ENCODE measurements around the gene NUP50.
"Not testable (repeated sequence)": the region's sequence is repeated elsewhere in the genome, so short reads cannot be mapped to it uniquely, and the experiment has no call there.

NUP50 gene

GRCh38 chr22:45163099-45163450 is 650 bp upstream of the NUP50 start:
- DNase-seq = peak in 1 of 2 experiments; percentile 13

DNA sequence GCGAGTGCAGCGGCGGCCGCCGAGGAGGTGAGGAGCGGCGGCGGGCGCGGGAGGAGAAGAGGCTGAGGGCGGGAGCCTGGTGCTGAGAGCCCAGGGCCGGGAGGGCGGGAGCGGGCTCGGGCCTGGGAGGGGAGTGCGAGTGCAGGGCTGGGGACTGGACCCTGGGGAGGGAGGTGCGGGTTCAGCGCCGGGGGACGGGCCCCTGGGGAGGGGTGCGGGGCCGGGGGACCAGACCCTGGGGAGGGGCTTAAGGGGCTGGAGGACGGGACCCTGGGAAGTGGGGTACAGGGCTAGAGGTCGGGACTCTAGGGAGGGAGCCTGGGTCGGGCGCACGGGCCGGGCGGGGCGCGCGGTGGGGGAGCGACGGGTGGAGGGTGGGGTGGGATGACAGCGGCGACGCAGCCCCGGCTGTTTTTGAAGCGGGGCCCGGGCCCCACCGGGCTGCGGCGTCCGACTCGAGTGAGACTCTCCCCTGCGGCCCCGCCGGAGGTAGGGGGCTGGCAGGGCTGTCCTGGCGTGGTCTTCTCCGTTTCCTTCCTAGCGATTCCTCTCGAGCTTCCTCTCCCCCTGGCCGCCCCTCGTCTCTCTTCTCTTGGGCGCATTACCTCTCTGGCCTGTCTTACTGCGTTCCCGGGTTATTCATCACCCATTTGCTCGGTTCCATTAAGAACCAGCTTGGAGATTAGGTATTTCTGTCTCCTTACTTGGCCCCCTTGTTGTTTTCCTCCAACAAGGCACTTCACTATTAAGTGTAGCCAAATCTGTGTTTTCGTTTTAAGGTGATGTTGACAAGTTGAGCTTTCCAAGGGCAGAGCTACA is 754 bp downstream of the NUP50 start:
- DNase-seq = no peak

DNA sequence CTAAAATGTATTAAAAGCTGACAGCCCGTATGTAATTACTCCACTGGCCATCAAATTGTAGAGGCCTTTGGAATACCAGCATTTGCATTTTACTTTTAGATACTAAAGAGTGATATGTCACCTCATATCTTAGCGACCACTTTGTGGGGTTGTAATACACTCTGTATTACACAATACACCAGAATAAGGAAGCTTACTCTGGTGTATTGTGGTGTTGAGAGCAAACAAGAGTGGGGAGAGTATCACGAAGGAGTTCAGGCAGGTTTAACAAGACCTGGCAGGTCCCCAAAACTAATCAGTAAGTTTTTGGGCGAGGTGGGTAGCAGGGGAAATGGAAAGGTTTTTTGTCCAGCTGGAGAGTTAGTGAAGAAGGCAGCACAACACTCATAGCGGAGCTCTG is 3.2 kb downstream of the NUP50 start:
- no peak for DNase-seq

DNA sequence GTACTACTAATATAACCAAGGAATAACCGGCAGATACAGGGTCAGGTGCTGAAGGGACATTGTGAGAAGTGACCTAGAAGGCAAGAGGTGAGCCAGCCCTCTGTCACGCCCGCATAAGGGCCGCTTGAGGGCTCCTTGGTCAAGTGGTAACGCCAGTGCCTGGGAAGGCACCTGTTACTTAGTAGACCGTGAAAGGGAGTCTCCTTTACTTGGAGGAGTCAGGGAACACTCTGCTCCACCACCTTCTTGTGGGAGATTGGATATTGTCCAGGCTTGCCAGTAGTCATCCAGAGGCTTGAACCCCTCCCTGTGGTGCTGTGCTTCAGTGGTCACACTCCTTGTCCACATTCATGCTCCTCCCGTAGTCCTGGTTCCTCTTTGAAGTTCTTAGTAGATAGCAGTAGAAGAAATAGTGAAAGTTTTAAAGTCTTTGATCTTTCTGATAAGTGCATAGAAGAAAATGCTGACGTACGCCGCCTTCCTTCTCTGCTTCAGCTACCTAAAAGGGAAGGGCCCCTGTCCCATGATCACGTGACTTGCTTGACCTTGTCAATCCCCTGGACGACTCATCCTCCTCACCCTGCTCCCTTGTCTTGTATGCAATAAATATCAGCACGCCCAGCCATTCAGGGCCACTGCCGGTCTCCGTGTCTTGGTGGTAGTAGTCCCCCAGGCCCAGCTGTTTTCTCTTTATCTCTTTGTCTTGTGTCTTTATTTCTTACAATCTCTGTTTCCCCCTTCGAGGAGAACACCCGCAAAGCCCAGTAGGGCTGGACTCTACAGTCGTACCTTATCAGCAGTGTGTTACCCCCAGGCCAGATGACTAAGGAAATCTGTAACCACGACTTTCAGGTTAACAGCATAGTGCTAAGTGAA is 6.1 kb downstream of the NUP50 start:
- no peak for DNase-seq

DNA sequence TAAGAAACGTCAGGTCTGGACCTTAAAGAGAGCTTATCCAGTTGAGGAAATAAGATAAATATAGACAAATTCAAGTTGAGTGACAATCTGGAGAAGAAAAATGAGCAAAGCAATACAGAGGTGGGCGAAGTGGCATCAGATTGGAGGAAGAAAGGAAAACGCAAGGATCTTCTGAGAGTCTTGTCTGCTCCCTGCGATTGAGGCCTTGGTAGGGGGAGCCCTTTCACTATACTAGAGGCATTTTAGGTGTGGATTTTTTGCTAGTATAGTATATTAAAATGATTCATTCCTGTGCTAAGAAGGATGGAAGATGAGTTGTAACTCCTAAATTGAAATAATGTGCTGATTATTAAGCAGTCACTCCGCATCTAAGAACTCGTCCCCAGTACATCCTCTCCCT is 8.1 kb downstream of the NUP50 start:
- DNase-seq = no peak

DNA sequence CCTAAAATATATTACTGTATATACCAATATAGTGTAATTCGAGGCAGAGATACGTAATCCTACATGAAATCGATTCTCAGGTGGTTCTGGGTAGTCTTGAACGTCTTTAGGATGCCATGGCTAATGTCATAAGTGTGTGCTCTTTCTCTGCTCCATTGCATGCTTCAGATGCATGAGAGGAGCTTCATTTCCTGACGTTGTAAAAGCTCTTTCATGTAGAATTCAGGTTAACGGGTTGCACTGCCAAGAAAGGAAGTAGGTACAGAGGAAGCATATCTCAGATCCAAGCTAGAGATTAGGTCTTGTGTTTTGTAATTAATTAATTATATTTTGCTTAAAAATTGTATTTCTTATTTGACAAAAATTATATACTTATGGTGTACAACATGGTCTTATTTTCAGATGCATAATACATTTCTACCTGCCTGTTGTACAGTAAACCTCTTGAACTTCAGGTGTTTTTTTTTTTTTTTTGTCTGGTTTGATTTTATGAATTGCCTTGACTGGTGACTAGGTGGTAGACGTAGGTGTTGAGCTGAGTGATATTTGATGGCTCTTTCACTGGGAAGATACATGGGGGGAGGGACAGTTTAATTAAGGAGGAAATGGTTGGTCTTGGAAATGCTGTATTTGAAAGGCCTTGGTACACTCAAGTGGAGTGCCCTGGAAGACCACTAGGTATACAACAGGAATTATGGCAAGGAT is 9.3 kb downstream of the NUP50 start:
- no peak for DNase-seq

DNA sequence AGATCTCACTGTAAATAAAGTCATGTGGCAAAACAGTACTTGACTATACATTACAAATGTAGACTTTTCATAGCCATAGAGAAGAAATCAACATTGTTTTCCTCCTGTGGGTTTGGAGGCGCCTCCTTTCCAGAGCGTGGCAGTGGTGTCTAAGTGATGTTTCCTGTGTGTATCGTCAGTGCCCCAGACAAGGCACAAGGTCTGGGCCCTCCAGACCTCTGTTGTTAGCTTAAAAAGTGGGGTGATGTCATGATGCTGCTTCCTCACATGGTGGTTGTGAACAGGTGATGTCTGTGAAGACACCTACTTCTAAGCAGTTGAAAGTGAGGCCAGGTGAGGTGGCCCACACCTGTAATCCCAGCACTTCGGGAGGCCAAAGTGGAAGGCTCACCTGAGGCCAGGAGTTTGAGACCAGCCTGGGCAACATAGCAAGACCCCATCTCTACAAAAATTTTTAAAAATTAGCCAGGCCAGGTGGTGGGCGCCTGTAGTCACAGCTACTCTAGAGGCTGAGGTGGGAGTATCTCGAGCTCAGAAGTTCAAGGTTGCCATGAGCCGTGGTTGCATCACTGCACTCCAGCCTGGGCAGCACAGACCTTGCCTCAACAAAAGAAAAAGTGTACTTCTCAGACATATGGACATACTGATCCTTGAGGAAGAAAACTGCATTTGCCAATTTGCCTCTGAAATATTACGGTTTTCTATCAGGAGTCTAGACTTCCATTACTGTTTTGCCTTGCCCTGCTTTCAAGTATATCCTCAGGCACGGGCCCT is 15.7 kb downstream of the NUP50 start:
- no peak for DNase-seq

DNA sequence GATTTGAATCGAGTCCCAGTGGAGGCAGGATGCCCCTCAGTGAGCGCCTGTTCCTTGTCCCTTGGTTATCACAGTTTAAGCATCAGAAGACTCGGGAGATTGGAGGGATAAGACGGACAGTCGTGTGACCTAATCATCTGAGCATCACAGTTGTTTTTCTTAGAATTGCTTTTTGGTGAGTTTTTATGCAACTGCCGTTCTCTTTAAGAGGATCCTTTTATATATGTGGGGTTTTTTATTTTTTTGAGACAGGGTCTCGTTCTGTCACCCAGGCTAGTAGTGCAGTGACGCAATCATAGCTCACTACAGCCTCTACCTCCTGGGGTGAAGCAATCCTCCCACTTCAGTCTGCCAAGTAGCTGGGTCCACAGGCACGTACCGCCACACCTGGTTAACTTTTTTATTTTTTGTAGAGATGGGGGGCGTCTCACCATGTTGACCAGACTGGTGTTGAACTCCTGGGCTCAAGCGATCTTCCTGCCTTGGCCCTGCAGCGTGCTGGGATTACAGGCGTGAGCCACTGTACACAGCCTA is 16.5 kb downstream of the NUP50 start:
- DNase-seq = no peak

DNA sequence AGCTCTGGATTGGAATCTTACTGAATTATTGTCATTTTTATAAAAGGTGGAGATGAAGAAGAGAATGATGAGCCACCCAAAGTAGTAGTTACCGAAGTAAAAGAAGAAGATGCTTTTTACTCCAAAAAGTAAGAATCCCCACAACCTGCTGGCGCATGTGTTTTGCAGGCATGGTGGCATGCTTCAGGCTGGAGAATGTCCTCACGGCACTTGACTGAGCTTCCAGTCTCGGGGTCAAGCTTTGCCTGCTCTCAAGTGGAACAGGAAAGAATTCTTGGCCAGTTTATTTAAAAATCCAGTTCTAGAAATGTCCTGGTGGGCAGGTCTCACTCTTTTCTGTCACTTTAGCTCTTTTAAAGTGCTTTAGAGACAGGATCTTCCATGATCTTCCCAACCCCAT is 17.5 kb downstream of the NUP50 start:
- no peak for DNase-seq

DNA sequence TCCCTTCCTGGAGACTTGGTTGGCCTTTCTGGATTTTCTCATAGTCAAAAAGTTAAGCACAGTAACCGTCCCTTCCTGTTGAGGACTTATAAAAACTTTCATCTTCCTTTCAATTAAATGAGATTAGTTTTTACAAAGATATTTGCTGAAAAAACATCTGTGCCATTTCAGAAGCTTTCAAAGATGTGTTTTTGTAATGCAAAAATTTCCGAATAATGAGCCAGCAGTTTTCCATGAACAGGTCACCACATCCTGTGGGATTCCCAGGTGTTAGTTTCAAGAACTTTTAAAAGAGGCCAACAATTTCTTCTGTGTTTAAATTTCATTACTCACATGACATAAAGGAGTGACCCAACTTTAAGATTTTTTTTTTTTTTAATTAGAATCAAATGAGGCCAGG is 18.0 kb downstream of the NUP50 start:
- no peak for DNase-seq

- no peak for DNase-seq
Observed at GRCh38 chr22:45183974-45184373, 20.2 kb downstream of the NUP50 start.

DNA sequence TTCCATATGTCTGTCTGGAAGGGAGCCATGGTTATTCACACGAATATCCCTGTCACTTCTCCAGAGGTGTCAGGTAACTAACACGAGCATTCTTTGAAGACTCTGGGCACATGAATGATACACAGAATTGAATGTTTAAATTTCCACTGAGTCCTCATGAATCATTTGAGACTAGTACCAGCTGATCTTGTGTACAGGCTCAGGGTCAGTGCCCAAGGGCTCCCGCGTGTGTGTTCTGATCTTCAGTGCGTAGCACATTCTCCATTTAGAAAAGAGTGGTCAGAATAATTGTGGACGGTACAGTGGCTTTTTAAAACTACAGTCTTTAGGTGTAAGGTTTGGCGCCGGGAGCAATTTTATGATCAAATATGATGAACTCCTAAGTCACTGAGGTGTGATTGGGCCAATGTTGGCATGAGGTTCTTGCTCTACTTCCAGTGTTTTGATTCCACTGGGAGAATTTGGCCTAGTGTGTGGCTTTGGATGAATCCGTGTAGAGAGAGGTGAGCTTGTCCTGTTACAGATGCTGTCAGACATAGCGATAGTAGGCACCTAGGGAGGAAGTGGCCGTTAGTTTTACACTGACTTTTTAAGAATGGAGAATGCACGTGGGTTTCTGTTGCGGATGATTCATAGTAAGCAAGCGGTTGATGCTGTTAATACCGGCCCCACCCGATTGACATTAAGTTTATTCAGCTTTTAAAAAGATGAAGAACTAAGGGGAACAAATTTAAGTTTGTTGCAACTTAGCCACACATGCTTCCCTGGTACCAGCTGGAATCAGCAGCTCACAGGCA is 22.2 kb downstream of the NUP50 start:
- no peak for DNase-seq

- DNase-seq = no peak
Observed at GRCh38 chr22:45187891-45188290, 24.2 kb downstream of the NUP50 start.

- DNase-seq = no peak
Observed at GRCh38 chr22:45188779-45189178, 25.1 kb downstream of the NUP50 start.

DNA sequence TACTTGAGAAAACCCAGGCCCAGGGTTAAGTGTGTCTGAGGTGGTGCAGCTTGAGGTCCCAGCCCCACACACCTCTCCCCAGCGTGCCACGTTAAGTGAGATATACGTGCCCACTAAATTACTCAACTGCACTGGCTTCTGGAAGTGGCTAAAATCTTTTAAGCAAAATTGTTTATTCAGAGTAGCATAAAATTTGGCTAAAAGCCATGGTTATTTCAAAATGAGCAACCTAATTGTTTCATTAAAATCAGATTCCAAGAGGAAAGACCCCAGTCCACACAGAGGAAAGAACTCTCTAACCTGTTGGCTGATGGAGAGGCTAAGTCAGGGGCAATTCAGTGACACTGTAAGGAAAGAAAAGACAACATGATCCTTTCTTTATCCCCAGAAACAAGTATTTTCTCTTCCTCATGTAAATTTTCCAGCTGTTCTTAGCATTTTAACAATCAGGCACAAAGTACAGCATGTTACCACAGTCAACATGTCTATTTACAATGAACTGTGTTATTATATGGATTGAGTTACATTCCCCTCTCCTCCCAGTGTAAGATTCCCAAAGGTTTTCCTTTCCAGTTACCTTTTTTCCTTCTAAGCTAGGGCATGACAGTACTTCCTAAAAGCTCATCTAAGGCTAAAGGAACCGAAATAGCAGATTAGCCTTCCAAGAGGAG is 26.6 kb downstream of the NUP50 start:
- DNase-seq = no peak

- DNase-seq = not testable (repeated sequence)
Observed at GRCh38 chr22:45191746-45192145, 28.0 kb downstream of the NUP50 start.

DNA sequence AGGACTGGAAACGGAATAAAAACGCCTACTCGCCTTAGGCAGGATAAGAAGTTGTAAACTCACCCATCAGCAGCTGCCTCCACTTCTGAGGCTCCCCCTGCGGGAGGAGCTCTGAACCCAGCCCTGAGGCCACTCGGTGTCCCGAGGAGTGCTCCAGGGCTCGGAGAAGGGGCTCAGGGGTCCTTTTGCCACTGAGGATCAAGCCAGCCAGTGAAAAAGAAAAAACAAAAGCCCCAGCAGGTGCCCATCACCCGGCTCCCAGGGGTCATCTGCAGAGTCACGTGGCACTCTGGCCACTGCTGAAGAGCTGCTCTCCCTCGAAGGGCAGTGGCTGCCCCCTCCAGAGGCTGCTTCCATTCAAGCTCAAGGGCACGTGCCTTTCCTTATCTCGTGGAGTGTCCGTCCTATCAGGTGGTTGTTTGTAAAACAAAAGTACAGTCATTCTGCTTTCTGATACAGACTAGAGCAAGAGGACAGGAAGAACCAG is 29.0 kb downstream of the NUP50 start:
- DNase-seq = no peak

GRCh38 chr22:45194686-45195085 is 31.0 kb downstream of the NUP50 start:
- no peak for DNase-seq

DNA sequence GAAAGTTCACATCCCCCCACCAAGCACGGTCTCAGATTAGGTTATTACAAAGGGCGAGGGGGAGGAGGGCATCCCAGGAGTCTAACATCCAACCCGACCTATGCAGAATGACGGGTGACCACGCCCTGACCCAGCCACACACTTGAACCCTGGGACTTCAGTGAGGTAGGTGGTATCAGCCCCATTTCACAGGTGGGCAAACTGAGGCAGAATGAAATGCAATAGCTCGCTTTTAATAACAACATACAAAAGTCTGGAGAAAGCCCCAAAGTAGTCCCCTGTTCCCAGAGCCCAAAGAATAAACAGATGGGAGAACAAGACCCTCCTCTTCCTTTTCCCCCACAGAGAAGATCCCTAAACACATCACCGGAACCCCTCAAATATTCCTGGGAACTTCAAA is 31.9 kb downstream of the NUP50 start:
- DNase-seq = no peak

GRCh38 chr22:45196308-45196707 is 32.6 kb downstream of the NUP50 start:
- DNase-seq = no peak

Data from SW 1271 (cell line).